ENCODE data around the gene GRID2. TPM values are rescaled to one million over a fixed set of nuclear protein-coding genes. Genes with fewer than 3 reads are reported as not detected.

The GRID2 gene
- polyA plus RNA-seq, 1 of the 3 experiments (the other 2 are of a cell fraction) = not detected

- H3F3A ChIP-seq (replicated peaks; ENCODE audit: insufficient read depth) = no peaks in the 10 kb centered on the region
- POLR2A ChIA-PET = no interaction called here
- TF ChIP-seq SIN3A (IDR thresholded peaks at IDR 0.05; ENCODE audit: borderline replicate concordance, low read depth, low read length) (no peak), NFIC (IDR thresholded peaks at IDR 0.05; ENCODE audit: borderline replicate concordance) (no peak), FOSL2 (IDR thresholded peaks at IDR 0.05; ENCODE audit: borderline replicate concordance, low read depth) (no peak), EP300 (IDR thresholded peaks at IDR 0.05; ENCODE audit: borderline replicate concordance in 1 of 2, low read depth in 1 of 2, low read length in 1 of 2) (no peak), REST (IDR thresholded peaks at IDR 0.05; ENCODE audit: low read depth, low read length) (no peak), RXRA (IDR thresholded peaks at IDR 0.05; ENCODE audit: borderline replicate concordance, low read depth) (no peak)
- TF ChIP-seq, protein P1, sequence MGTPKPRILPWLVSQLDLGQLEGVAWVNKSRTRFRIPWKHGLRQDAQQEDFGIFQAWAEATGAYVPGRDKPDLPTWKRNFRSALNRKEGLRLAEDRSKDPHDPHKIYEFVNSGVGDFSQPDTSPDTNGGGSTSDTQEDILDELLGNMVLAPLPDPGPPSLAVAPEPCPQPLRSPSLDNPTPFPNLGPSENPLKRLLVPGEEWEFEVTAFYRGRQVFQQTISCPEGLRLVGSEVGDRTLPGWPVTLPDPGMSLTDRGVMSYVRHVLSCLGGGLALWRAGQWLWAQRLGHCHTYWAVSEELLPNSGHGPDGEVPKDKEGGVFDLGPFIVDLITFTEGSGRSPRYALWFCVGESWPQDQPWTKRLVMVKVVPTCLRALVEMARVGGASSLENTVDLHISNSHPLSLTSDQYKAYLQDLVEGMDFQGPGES (IDR thresholded peaks at IDR 0.05; ENCODE audit: low read depth, low read length) = no peak
- no peak overlapping the region for H3K4me2 ChIP-seq
- no peaks in the 10 kb centered on the region for H3K9me3 ChIP-seq
- no peak overlapping the region for H3K9ac ChIP-seq
- H3K79me2 ChIP-seq (ENCODE audit: insufficient read depth) = no peaks in the 10 kb centered on the region
- H3K4me1 ChIP-seq (ENCODE audit: control insufficient read depth in 1 of 2, insufficient read depth in 2 of 2, low read depth in 1 of 2, low read length in 1 of 2) = peaks cover 0 to 4% of the 10 kb centered on the region in 2 experiments; a peak in 2 of 4 replicates
- CTCF ChIA-PET = no interaction called here
- no peak overlapping the region for H2AFZ ChIP-seq (ENCODE audit: low read depth)
- H3K27me3 ChIP-seq (ENCODE audit: insufficient read depth) = no peaks in the 10 kb centered on the region
- H3K36me3 ChIP-seq (replicated peaks in 1 of 2; ENCODE audit: control insufficient read depth in 1 of 2, insufficient read depth in 2 of 2, low read length in 1 of 2) = no peaks in the 10 kb centered on the region
- no peak overlapping the region for H3K27ac ChIP-seq (ENCODE audit: low read depth in 2 of 2, low read length in 1 of 2)
- H3K4me3 ChIP-seq (ENCODE audit: low read depth in 2 of 2, low read length in 1 of 2) = no peak overlapping the region
- 44% methylated on average over 5 of the region's 5 CpGs for WGBS (ENCODE audit: low lambda C conversion rate)
- H3K9me2 ChIP-seq = no peaks in the 10 kb centered on the region
- DNase-seq = no peak
- H4K20me1 ChIP-seq (ENCODE audit: insufficient read depth) = no peaks in the 10 kb centered on the region
Measured at GRCh38 chr4:93767917-93768316, 1464.2 kb downstream of the GRID2 start.

DNA sequence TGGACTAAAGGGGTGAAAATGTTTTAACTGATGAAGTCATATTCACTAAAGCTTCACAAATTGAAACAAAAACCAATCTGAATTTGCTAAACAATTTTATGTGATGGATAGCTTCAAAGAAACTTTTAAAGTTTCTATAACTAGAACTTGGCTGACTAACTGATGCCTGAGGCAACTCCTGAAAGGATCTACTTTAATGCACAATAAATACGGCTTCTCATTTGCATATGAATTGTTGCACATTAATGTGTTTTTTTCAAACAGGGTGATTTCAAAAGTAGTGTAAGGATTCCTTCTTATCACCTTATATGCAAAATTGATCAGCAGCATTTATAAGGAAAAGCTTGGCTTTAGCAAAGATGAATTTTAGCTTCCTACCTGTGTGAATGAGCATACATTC, 1466.4 kb downstream of the GRID2 start:
- no peaks in the 10 kb centered on the region for H3K27me3 ChIP-seq (ENCODE audit: insufficient read depth)
- no peak overlapping the region for H2AFZ ChIP-seq (ENCODE audit: low read depth)
- no peaks in the 10 kb centered on the region for H3K36me3 ChIP-seq (replicated peaks in 1 of 2; ENCODE audit: control insufficient read depth in 1 of 2, insufficient read depth in 2 of 2, low read length in 1 of 2)
- H3K9me3 ChIP-seq = no peaks in the 10 kb centered on the region
- 89% methylated on average over 1 of the region's 1 CpG for WGBS (ENCODE audit: low lambda C conversion rate)
- no peaks in the 10 kb centered on the region for H4K20me1 ChIP-seq (ENCODE audit: insufficient read depth)
- no peaks in the 10 kb centered on the region for H3F3A ChIP-seq (replicated peaks; ENCODE audit: insufficient read depth)
- no peak for DNase-seq
- peaks cover 0 to 4% of the 10 kb centered on the region in 2 experiments; a peak in 2 of 4 replicates for H3K4me1 ChIP-seq (ENCODE audit: control insufficient read depth in 1 of 2, insufficient read depth in 2 of 2, low read depth in 1 of 2, low read length in 1 of 2)
- TF ChIP-seq RCOR1 (IDR thresholded peaks at IDR 0.05; ENCODE audit: low read length) = no peak
- ChIA-PET POLR2A (no interaction called here), CTCF (interaction anchor here (0.6 to 3.2 kb wide), 7 partner anchors 9 to 939 kb away, joined by 3 to 15 read pairs (median 3); no protein-coding TSS in a partner anchor)
- no peak overlapping the region for H3K9ac ChIP-seq
- H3K27ac ChIP-seq (ENCODE audit: low read depth in 2 of 2, low read length in 1 of 2) = no peak overlapping the region
- no peaks in the 10 kb centered on the region for H3K9me2 ChIP-seq
- no peaks in the 10 kb centered on the region for H3K79me2 ChIP-seq (ENCODE audit: insufficient read depth)
- H3K4me3 ChIP-seq (ENCODE audit: low read depth in 2 of 2, low read length in 1 of 2) = no peak overlapping the region
- no peak overlapping the region for H3K4me2 ChIP-seq

All from SK-N-SH (cell line).